ENCODE results near the gene MAPKAP1.

MAPKAP1 gene

GRCh38 chr9:125393426-125393825 is 313.6 kb downstream of the MAPKAP1 start:
- H3K4me3 ChIP-seq (ENCODE audit: low read length) = no peak overlapping the region
- peak; percentile 58 for DNase-seq (ENCODE audit: low read depth)
- no peak for TF ChIP-seq CTCF (IDR thresholded peaks at IDR 0.05; ENCODE audit: insufficient read depth, low read depth, low read length, missing control alignments)

GRCh38 chr9:125391704-125392103 is 315.3 kb downstream of the MAPKAP1 start:
- no peak for TF ChIP-seq CTCF (IDR thresholded peaks at IDR 0.05; ENCODE audit: insufficient read depth, low read depth, low read length, missing control alignments)
- H3K4me3 ChIP-seq (ENCODE audit: low read length) = no peak overlapping the region
- peak; percentile 43 for DNase-seq (ENCODE audit: low read depth)

- no peak overlapping the region for H3K4me3 ChIP-seq (ENCODE audit: low read length)
- no peak for TF ChIP-seq CTCF (IDR thresholded peaks at IDR 0.05; ENCODE audit: insufficient read depth, low read depth, low read length, missing control alignments)
- no peak for DNase-seq (ENCODE audit: low read depth)
Observed at GRCh38 chr9:125388978-125389377, 318.0 kb downstream of the MAPKAP1 start.

- TF ChIP-seq CTCF (IDR thresholded peaks at IDR 0.05; ENCODE audit: insufficient read depth, low read depth, low read length, missing control alignments) = no peak
- H3K4me3 ChIP-seq (ENCODE audit: low read length) = no peak overlapping the region
- peak; percentile 26 for DNase-seq (ENCODE audit: low read depth)
Observed at GRCh38 chr9:125387861-125388524, 319.0 kb downstream of the MAPKAP1 start.
